HG03354 (cell line): ENCODE data around the gene PLTP.

ENCODE experiments used
- ATAC-seq: cut with Tn5 transposase; IDR thresholded peaks from one replicate; pipeline ENCODE4 v1.9.1; 2021; ENCODE audit warnings: mild to moderate bottlenecking; ENCODE audit not compliant: unreplicated experiment, poor library complexity, severe bottlenecking

Gene PLTP

DNA sequence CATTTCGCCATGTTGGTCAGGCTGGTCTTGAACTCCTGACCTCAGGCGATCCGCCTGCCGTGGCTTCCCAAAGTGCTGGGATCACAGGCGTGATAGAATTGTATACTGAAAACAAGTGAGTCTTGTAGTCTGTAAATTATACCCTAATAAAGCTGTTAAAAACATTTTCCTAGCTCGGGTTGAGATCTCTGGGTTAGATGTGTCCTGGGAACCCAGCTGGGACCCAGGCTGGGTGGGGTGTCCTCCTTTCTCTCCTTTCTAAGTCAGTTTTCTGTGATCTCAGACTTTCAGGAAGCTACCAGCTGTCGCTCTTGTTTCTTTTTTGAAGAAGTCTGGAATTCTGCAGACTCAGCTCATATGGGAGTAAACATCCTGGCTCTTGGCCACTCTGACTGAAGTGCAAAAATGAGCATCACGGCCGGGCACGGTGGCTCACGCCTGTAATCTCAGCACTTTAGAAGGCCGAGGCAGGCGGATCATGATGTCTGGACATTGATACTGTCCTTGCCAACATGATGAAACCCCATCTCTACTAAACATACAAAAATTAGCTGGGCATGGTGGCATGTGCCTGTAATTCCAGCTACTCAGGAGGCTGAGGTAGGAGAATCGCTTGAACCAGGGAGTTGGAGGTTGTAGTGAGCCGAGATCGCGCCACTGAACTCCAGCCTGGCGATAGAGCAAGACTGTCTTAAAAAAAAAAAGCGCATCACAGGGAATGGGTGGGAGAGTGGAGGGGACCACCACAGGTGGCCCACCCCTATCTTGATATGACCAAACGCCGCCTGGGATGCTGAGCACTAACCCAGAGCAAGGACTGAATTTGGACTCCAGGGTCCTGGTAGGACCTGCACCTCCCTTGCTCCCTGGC lies 12.7 kb upstream of the PLTP start:
- ATAC-seq, result no peak

DNA sequence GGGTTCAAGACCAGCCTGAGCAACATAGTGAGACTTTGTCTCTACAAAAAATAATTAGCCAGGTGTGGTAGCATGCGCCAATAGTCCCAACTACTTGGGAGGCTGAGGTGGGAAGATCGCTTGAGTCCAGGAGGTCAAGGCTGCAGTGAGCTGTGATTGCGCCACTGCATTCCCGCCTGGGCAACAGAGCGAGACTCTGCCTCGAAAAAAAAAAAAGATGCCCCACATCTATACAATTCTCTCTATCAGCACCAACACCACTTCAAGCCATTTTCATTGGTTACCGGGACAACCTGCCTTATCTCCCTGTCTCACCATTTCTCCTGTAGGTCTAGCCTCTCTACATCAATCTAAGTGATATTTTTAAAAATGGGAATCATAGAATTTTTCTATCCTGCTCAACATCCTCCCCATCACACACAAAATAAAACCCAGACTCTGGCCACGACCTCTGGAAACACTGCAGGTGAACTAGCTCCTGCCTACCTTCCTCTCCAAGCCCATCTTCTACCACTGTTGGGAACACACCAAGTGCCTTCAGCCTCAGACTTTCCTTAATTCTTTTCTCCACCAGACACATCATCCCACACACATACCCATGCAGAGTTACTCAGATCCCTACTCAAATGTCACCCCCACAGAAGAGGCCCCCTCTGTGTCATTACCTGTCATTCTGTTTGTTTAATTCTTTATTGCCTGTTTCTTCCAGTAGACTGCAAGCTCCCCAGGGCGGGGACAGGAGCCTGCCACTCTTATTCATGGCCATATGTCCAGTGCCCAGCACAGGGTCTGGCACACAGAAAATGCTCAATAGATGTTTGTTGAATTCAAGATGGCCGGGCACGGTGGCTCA lies 9.6 kb upstream of the PLTP start:
- no peak for ATAC-seq

DNA sequence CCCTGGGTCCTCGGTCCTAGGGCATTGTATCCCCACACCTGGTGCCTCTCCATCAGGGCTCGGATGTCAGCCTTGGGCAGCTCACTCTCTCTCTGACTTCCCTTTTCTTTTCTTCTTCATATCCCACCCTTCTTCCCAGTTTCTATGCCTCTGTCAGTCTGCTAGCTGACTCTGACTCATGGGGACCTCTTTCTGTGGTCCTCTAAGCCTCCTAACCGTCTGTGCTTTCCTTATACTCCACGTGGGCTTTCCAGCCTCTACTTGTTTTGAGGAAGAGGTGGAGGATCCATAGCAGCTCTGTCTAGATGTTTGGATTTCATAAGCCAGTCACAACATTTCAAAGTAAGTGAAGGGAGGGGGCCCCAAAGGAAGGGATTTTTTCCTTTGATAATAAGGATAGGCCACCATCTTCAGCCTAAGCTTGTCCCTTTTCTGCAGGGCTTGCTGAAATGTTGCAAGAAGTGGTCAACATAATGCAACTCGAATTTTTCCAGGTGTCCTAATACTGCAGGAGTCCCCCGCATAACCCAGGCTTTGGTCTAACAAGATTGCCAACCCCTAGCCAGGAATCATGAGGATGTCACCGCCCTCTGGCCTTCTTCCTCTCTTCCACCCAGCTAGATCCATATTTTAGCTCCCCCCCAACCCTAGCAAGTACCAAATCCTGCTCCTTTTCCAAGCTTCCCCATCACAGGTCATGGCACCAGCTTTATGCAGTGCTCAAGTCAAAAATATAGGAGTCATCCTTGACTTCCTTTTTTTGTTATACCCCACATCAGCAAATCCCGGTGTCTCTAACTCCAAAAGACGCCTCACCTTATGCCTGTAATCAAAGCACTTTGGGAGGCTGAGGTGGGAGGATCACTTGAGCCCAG lies 8.7 kb upstream of the PLTP start:
- ATAC-seq, result no peak

DNA sequence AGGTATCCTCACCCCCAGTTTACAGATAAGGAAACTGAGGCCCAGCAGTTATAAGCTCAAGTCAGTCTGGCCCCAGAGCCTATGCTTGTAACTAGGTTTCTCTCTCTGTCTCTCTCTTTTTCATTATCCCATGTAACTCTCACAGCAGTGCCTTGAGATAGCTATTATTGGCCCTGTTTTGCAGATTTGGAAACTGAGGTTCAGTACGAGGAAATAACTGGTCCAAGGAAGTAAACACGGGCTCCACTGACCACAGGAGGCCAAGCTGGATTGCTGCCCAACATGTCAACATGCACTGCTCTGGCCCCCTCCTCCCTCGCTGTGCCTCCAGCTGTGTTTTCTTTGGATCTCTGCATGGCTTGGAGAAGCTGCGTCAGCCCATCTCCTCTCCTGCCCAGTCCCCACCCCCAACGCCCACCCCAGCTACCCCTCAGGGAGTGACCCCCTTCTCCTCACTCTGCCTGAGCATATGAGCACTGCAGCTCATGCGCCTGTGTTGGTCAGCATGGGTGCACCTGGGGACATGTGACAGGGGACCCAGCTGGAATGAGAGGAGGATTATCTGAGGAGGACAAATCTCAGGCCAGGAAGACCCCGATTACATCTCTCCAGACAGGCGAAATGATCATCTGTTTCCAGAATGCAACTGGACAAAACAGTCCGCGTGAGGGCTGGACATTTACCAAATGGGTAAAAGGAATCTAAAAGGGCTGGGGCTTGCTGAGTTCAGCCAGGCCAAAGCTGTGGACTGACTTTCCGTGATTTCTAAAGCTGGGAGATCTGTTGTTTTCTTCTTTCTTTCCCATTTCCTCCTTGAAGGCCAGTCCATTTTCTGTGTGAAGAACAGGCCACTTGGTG lies 7.8 kb upstream of the PLTP start:
- ATAC-seq, result no peak

DNA sequence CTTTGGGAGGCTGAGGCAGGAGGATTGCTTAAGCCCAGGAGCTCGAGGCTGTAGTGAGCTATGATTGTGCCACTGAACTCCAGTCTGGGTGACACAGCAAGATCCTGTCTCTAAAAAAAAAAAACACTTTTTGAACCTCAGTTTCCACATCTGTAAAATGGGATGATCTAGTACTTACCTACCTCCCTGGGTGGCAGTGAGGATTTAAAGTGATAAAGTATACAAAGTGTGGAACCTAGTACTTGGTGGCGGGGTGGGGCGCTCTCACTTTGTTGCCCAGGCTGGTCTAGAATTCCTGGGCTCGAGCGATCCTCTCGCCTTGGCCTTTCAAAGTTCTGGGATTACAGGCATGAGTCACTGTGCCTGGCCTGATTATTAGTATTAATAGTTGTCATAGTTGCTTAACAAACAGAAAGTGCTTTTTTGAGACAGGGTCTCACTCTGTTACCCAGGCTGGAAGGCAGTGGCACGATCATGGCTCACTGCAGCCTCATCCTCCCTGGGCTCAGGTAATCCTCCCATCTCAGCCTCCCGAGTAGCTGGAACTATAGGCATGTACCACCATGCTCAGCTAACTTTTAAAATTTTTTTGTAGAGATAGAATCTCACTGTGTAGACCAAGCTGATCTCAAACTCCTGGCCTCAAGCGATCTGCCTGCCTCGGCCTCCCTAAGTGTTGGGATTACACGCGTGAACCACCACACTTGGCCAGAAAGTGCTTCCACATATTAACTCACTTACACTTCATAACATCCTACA lies 7.0 kb upstream of the PLTP start:
- no peak for ATAC-seq

DNA sequence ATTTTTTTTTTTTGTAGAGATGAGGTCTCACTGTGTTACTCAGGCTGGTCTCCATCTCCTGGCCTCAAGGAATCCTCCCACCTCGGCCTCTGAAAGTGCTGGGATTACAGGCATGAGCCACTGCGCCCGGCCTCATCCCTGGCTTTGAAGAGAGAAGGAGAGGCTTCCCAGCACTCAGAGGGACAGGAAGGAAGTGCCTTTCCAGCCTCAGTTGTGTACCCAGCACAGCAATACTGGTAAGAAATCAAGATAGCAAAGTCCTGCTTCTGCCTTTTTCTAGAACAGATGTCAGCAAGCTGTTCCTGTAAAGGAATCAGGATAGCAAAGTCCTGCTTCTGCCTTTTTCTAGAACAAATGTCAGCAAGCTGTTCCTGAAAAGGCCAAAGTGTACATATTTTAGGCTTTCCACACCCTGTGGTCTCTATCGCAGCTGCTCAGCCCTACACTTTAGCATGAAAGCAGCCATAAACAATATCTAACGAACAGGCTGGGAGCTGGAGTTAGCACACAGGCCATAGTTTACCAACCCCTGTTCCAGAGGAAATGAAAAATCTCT lies 6.3 kb upstream of the PLTP start:
- ATAC-seq, result no peak

DNA sequence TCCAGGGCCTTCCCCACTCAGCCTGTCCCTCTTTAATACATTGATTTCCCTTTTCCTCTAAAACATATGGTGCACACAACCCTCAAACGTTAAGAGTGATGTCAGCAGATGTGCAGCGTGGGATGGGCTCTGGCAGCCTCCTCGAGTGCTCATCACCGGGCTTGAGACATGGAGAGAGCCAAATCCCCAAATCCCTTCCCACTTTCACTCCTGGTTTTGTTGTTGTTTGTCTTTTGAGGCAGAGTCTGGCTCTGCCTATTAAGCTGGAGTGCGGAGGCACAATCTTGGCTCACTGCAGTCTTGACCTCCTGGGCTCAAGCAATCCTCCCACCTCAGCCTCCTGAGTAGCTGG lies 5.8 kb upstream of the PLTP start:
- ATAC-seq, result no peak

DNA sequence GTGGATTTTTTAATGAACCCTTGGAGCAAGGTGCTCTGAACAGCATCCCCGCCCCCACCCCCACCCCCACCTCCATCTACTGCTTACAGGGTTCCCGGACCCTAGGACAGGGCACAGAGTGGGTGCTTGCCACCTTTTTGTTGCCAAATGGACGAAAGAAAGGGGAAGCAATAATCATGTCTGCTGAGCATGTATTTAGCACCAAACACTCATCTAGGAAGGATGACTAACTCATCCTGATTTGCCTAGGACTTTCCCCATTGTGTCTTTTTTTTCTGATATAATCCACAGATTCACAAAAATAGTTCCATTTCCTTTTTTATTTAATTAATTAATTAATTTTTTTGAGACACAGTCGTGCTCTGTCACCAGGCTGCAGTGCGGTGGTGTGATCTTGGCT lies 1.2 kb upstream of the PLTP start:
- ATAC-seq, result no peak

DNA sequence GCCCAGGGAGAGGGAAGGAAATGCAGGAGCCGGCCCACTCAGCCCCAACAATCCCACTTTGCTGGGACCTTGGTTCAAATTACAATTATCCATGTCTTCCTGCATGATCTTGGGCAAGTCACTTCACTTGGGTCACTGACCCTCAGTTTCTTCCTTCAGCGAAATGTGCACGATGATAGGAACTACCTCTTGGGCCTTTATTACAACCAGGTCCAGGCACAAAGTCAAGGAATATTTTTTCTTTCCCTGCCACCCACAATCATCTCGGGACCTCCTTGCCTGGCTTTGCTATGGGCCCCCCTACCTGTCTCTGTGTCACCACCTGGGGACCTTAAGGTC lies 358 bp upstream of the PLTP start:
- ATAC-seq, result no peak

DNA sequence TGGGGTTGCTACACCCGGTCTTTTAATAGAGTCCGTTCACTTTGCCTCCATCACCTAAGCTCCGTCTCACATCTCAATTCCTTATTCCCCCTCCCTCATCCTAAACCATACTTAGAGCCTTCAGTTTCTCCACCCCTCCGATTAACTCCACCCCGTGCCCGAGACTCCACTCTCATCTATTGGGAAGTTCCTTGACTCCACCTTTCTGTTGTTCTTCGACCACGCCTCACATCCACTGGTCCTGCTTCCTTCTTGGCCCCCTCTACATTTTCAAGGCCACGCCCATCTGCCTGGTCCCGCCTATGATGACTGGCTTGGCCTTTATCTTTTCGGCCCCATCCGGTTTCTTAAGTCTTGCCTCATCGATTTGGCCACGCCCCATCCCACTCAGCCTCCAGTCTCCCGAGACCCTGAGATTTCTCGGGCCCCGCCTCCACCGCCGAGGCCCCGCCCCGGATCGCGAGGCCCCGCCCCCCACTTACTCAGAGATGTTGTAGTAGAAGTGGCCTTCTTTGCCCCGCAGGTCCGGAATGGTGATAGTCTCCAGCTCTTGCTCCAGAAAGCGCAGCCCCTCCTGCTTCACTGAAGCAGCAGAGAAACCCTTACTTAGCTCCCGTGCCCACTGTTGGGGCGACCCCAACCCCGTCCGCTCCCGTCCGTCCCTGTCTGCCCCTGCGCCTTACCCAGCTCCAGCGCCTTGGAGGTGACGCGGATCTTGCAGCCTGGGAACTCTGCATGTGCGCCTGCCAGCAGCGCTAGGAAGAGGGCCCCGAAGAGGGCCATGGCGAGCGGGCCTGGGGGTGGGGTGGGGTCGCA lies 1.1 kb downstream of the PLTP start:
- ATAC-seq, result peak; percentile 93

DNA sequence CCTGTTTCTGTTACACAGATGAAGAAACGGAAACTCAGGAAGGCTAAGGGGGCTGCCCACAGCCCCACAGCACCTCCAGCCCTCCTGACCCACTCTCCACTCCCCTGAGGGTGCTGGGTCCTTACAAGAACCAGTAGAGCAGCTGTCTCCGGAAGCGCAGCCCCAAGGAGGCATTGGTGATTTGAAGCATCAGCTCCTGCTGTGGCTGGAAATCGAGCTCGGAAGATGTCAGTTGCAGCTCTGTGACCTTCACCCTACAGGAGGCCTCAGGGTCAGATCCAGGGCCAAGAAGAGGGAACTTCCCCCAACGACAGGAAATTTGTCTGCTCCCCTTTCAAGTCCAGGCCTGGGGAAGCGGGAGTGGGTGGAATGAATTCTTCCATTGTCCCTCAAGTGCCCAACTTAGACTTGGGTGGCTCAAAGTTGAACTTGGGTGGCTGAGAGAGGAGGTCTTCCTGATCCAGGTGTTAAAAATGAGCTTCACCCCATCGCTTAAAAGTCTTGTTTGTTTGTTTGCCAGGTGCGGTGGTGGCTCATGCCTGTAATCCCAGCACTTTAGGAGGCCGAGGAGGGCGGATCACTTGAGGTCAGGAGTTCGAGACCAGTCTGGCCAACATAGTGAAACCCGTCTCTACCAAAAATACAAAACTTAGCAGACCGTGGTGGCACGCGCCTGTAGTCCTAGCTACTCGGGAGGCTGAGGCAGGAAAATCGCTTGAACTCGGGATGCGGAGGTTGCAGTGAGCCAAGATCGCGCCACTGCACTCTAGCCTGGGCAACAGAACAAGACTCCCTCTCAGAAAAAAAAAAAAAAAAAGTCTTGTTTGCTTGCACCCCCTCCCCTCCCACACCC lies 1.9 kb downstream of the PLTP start:
- ATAC-seq, result no peak

DNA sequence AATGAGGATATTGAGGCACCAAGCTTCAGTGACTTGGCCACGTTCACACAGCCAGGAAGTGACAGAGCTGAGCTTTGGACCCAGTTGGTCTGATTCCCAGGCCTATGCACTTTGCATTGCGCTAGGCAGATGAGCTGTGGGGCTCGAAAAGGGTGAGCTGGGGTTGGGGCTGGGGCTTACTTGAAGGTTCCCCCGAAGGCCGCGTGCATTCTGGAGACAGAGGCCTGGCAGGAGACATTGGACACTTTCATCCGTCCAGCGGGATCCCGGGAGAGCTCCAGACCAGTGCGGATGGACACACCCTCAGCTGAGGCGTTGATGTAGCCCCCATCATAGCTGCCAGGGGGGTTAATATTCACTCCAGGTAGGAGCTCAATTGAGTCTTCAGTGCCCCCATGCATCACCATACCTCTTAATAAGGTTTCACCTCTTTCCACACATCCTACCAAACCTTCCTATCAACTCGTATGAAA lies 2.6 kb downstream of the PLTP start:
- ATAC-seq, result no peak

DNA sequence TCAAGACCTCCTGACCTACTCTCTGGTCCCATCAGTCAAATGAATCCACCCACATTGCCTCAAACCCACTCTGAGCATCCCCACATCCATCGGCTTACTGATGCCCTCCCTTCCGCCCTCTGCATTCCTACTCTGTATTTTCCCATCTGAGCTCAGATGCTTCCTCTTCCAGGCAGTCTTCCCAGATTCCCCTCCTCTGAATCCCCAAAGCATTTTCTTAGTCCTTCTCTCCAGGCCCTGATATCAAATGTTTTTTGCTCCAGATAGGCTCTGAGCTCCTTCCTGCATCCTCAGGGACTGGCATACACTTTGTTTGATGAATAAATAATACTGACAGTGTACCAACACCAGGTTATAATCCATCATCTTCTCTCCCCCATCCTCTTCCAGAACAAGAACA lies 3.9 kb downstream of the PLTP start:
- ATAC-seq, result no peak

DNA sequence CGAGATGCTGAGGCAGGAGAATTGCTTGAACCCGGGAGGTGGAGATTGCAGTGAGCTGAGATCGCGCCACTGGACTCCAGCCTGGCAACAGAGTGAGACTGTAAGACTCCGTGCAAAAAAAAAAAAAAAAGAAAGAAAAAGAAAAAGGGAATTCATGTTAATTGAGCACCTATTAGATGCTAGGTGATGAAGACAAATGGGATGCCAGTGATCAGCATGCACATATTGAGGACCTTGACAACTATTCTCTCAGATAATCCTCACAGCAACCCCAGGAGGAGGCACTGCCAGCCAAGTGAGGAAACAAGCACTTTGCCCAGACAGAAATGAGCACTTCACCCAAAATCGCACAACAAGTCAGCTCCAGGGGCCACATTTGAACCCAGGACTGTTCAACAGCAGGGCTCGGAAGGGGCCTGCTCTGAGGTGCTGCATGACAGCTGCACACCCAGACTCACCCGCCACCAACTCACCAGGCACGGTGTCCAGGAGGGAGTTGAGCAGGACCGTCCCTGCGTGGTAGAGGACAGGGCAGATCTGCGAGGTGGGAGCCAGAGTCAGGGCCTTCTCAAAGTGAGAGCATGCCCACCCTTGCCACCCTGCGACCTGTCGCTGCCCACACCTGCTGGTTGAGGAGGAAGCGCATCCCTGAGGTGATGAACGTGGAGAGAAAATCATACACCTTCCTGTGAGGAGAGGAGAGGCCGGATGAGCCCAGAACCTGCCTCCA lies 4.6 kb downstream of the PLTP start:
- no peak for ATAC-seq

DNA sequence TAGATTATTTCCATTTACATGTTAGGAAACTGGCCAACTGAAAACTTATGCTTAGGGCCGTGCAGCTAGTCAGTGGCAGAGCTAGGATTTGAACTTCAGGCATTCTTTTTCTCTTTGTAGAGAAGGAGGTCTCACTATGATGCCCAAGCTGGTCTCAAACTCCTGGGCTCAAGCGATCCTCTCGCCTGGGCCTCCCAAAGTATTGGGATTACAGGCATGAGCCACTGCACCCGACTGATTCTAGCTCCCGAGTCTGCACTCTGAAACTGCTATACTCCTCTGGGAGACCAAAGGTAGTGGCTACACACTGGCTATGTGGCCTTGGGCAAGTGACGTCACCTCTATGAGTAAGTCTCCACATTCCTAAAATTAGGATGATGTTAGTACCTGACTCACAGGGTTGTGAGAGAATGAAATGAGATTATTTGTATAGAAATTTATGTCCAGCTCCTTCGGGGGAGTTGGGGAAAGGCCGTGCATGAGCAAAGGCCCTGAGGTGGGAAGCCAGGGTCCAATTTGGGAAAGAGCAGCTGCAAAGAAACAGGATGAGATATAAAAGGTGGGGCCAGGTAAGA lies 6.4 kb downstream of the PLTP start:
- ATAC-seq, result no peak
